ENCODE results near the gene RNF213.

Gene RNF213

GRCh38 chr17:80364091-80364691, 103.5 kb downstream of the RNF213 start:
- ChIA-PET CTCF (interaction anchor here (0.6 to 6.1 kb wide), 4 partner anchors 83 to 282 kb away, joined by 3 to 48 read pairs (median 9); no protein-coding TSS in a partner anchor), POLR2A (no interaction called here)
- Histone ChIP-seq H3K36me3 (ENCODE audit: control insufficient read depth in 2 of 2, insufficient read depth in 1 of 2, low read length in 2 of 2) (peaks cover 25 to 94% of the 10 kb centered on the region in 2 experiments), H3K4me1 (ENCODE audit: control insufficient read depth, insufficient read depth, low read length) (no peaks in the 10 kb centered on the region), H3K27ac (ENCODE audit: extremely low read depth, low read depth, low read length) (no peak overlapping the region), H3K9me3 (ENCODE audit: control insufficient read depth, insufficient read depth, low read depth, low read length) (no peaks in the 10 kb centered on the region), H3K4me3 (ENCODE audit: low read depth, low read length) (no peak overlapping the region)
- TF ChIP-seq ZNF654 (tag by site-specific recombination; IDR thresholded peaks at IDR 0.05; ENCODE audit: low read depth) = peak; percentile 46
- no peak for TF ChIP-seq ZNF596 (tag by site-specific recombination; IDR thresholded peaks at IDR 0.05)

GRCh38 chr17:80365001-80365965, 104.6 kb downstream of the RNF213 start:
- Histone ChIP-seq H3K27ac (ENCODE audit: extremely low read depth, low read depth, low read length) (no peak overlapping the region), H3K36me3 (ENCODE audit: control insufficient read depth in 2 of 2, insufficient read depth in 1 of 2, low read length in 2 of 2) (peaks cover 27 to 94% of the 10 kb centered on the region in 2 experiments), H3K4me3 (ENCODE audit: low read depth, low read length) (no peak overlapping the region), H3K9me3 (ENCODE audit: control insufficient read depth, insufficient read depth, low read depth, low read length) (no peaks in the 10 kb centered on the region), H3K4me1 (ENCODE audit: control insufficient read depth, insufficient read depth, low read length) (no peaks in the 10 kb centered on the region)
- CTCF ChIA-PET = interaction anchor here (0.6 to 6.1 kb wide), 10 partner anchors 11 to 564 kb away, joined by 3 to 48 read pairs (median 3); no protein-coding TSS in a partner anchor
- POLR2A ChIA-PET = interaction anchor here (0.5 kb wide), 1 partner anchor 331 kb away, joined by 3 read pairs; no protein-coding TSS in a partner anchor
- TF ChIP-seq, protein P1, sequence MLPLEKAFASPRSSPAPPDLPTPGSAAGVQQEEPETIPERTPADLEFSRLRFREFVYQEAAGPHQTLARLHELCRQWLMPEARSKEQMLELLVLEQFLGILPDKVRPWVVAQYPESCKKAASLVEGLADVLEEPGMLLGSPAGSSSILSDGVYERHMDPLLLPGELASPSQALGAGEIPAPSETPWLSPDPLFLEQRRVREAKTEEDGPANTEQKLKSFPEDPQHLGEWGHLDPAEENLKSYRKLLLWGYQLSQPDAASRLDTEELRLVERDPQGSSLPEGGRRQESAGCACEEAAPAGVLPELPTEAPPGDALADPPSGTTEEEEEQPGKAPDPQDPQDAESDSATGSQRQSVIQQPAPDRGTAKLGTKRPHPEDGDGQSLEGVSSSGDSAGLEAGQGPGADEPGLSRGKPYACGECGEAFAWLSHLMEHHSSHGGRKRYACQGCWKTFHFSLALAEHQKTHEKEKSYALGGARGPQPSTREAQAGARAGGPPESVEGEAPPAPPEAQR (tag by site-specific recombination; IDR thresholded peaks at IDR 0.05) = no peak
- TF ChIP-seq TRIM28 (IDR thresholded peaks at IDR 0.05; ENCODE audit: borderline replicate concordance, low read length) (no peak), ZSCAN4 (tag by site-specific recombination; IDR thresholded peaks at IDR 0.05) (no peak), ZNF692 (tag by site-specific recombination; IDR thresholded peaks at IDR 0.05) (no peak), ZNF510 (tag by site-specific recombination; IDR thresholded peaks at IDR 0.05; ENCODE audit: insufficient replicate concordance) (no peak), ZNF530 (tag by site-specific recombination; IDR thresholded peaks at IDR 0.05; ENCODE audit: low read depth) (no peak), ZNF239 (tag by site-specific recombination; IDR thresholded peaks at IDR 0.05) (no peak), ZNF518A (tag by site-specific recombination; conservative IDR thresholded peaks at IDR 0.05; ENCODE audit: low read depth) (no peak), SCRT1 (tag by site-specific recombination; IDR thresholded peaks at IDR 0.05; ENCODE audit: borderline replicate concordance) (no peak)
- TF ChIP-seq, protein P2, sequence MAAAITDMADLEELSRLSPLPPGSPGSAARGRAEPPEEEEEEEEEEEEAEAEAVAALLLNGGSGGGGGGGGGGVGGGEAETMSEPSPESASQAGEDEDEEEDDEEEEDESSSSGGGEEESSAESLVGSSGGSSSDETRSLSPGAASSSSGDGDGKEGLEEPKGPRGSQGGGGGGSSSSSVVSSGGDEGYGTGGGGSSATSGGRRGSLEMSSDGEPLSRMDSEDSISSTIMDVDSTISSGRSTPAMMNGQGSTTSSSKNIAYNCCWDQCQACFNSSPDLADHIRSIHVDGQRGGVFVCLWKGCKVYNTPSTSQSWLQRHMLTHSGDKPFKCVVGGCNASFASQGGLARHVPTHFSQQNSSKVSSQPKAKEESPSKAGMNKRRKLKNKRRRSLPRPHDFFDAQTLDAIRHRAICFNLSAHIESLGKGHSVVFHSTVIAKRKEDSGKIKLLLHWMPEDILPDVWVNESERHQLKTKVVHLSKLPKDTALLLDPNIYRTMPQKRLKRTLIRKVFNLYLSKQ (tag by site-specific recombination; IDR thresholded peaks at IDR 0.05; ENCODE audit: borderline replicate concordance) = no peak
- TF ChIP-seq, protein P3, sequence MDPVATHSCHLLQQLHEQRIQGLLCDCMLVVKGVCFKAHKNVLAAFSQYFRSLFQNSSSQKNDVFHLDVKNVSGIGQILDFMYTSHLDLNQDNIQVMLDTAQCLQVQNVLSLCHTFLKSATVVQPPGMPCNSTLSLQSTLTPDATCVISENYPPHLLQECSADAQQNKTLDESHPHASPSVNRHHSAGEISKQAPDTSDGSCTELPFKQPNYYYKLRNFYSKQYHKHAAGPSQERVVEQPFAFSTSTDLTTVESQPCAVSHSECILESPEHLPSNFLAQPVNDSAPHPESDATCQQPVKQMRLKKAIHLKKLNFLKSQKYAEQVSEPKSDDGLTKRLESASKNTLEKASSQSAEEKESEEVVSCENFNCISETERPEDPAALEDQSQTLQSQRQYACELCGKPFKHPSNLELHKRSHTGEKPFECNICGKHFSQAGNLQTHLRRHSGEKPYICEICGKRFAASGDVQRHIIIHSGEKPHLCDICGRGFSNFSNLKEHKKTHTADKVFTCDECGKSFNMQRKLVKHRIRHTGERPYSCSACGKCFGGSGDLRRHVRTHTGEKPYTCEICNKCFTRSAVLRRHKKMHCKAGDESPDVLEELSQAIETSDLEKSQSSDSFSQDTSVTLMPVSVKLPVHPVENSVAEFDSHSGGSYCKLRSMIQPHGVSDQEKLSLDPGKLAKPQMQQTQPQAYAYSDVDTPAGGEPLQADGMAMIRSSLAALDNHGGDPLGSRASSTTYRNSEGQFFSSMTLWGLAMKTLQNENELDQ (tag by site-specific recombination; IDR thresholded peaks at IDR 0.05; ENCODE audit: low read depth) = no peak
- TF ChIP-seq, protein P4, sequence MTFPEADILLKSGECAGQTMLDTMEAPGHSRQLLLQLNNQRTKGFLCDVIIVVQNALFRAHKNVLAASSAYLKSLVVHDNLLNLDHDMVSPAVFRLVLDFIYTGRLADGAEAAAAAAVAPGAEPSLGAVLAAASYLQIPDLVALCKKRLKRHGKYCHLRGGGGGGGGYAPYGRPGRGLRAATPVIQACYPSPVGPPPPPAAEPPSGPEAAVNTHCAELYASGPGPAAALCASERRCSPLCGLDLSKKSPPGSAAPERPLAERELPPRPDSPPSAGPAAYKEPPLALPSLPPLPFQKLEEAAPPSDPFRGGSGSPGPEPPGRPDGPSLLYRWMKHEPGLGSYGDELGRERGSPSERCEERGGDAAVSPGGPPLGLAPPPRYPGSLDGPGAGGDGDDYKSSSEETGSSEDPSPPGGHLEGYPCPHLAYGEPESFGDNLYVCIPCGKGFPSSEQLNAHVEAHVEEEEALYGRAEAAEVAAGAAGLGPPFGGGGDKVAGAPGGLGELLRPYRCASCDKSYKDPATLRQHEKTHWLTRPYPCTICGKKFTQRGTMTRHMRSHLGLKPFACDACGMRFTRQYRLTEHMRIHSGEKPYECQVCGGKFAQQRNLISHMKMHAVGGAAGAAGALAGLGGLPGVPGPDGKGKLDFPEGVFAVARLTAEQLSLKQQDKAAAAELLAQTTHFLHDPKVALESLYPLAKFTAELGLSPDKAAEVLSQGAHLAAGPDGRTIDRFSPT (tag by site-specific recombination; IDR thresholded peaks at IDR 0.05) = no peak

Data from HEK293 (cell line).